B cell (primary cell): Measurements from ENCODE around the gene TRAF3.

Source experiments
- EZH2 ChIP-seq: IDR thresholded peaks from 2 replicates; pipeline ENCODE4 v1.6.1; 2012; ENCODE audit warnings: borderline replicate concordance, low read depth, mild to moderate bottlenecking, moderate library complexity, low read length; ENCODE audit not compliant: insufficient read depth, poor library complexity, severe bottlenecking
- TF ChIP-seq, protein P1 (sequence below): fragments of 200-600 bp; IDR thresholded peaks from one replicate; pipeline ENCODE4 v1.8.0; 2022; ENCODE audit warnings: antibody characterized with exemption, mild to moderate bottlenecking

DNA sequence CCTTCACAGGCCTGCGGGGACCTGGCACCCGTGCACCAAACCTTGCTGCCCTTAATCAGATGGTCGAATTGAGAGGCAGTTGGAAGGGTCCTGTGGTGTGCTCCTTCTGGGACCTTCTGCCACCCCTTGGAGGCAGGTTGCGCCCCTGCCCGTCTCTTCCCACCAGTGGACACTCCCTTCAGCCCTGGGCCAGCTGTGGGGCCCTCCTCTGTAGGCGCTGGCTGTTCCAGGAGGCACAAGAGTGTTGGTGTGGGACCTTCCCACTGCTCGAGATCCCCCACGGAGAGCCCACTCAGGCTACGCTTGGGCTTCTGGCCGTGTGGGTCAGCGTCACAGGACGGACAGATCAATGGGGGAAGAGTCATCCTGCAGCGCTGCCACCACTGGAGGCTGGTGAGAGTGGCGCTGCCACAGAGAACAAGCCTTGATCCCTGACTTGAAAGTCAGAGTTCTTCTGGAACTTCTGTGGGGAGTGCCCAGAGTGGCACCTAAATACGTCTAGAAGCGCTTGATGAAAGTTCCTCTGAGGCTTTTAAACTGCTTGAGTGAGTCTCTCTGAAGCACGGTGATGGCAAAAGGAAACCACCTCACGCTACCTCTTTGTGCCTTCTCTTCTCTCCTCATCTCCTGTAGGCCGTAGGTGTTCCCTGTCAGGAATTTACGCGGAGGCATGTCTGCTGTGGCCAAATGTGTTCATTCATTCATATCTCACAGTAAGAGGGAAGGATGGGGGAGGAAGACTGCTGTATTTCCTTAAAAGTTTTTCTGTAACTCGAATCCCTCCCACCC lies 48.3 kb downstream of the TRAF3 start:
- TF ChIP-seq, protein P1, sequence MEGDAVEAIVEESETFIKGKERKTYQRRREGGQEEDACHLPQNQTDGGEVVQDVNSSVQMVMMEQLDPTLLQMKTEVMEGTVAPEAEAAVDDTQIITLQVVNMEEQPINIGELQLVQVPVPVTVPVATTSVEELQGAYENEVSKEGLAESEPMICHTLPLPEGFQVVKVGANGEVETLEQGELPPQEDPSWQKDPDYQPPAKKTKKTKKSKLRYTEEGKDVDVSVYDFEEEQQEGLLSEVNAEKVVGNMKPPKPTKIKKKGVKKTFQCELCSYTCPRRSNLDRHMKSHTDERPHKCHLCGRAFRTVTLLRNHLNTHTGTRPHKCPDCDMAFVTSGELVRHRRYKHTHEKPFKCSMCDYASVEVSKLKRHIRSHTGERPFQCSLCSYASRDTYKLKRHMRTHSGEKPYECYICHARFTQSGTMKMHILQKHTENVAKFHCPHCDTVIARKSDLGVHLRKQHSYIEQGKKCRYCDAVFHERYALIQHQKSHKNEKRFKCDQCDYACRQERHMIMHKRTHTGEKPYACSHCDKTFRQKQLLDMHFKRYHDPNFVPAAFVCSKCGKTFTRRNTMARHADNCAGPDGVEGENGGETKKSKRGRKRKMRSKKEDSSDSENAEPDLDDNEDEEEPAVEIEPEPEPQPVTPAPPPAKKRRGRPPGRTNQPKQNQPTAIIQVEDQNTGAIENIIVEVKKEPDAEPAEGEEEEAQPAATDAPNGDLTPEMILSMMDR: no peak
- no peak for TF ChIP-seq EZH2
